HepG2 (cell line): ENCODE data around the gene AGER. TPM values are rescaled to one million over a fixed set of nuclear protein-coding genes. Genes with fewer than 3 reads are reported as not detected.

Experiments
- FOXA1 ChIP-seq, 2 experiments: fragments of 450-650 bp in 1 of 2; sonication (generic) in 1 of 2; formaldehyde crosslinking in 1 of 2; IDR thresholded peaks; 2 replicates each; pipeline versions ENCODE4 v1.4.0 to v1.6.1; 2016 to 2020; ENCODE audit warnings: missing genetic modification reagents in 1 of 2
- FOXA3 ChIP-seq: IDR thresholded peaks from 2 replicates; pipeline ENCODE4 v1.6.1; 2016; ENCODE audit warnings: missing genetic modification reagents, missing compliant biosample characterization
- GABPB1 ChIP-seq: IDR thresholded peaks from 2 replicates; pipeline ENCODE4 v1.6.1; 2016; ENCODE audit warnings: mild to moderate bottlenecking, missing genetic modification reagents, moderate library complexity, missing compliant biosample characterization
- MAF1 ChIP-seq: sonication (generic); formaldehyde crosslinking; IDR thresholded peaks from 2 replicates; pipeline ENCODE4 v1.5.0; 2020; ENCODE audit warnings: missing genetic modification reagents, borderline replicate concordance
- RFX3 ChIP-seq: IDR thresholded peaks from 2 replicates; pipeline ENCODE4 v1.6.1; 2016; ENCODE audit warnings: missing biosample characterization, missing genetic modification reagents
- TARDBP ChIP-seq: sonication (generic); formaldehyde crosslinking; IDR thresholded peaks from 2 replicates; pipeline ENCODE4 v1.8.0; 2022; ENCODE audit warnings: mild to moderate bottlenecking, missing genetic modification reagents
- TMF1 ChIP-seq: sonication (generic); formaldehyde crosslinking; IDR thresholded peaks from 2 replicates; pipeline ENCODE4 v1.8.1; 2022; ENCODE audit warnings: low read depth, missing genetic modification reagents
- U2AF2 ChIP-seq: fragments of 200-400 bp; formaldehyde crosslinking; IDR thresholded peaks from 2 replicates; pipeline ENCODE4 v1.6.1; 2017; ENCODE audit warnings: low read depth, mild to moderate bottlenecking, low read length
- XBP1 ChIP-seq: sonication (generic); formaldehyde crosslinking; IDR thresholded peaks from 2 replicates; pipeline ENCODE4 v1.5.0; 2020; ENCODE audit warnings: missing genetic modification reagents
- ZNF20 ChIP-seq: sonication (generic); formaldehyde crosslinking; IDR thresholded peaks from 2 replicates; pipeline ENCODE4 v1.4.0; 2020; ENCODE audit warnings: mild to moderate bottlenecking, moderate library complexity, missing genetic modification reagents
- ZNF296 ChIP-seq: sonication (generic); formaldehyde crosslinking; conservative IDR thresholded peaks from 2 replicates; pipeline ENCODE4 v1.5.0; 2020; ENCODE audit warnings: mild to moderate bottlenecking, missing genetic modification reagents
- ZNF3 ChIP-seq: IDR thresholded peaks from 2 replicates; pipeline ENCODE4 v1.7.0; 2017; ENCODE audit warnings: inconsistent platforms
- ZSCAN20 ChIP-seq: sonication (generic); formaldehyde crosslinking; IDR thresholded peaks from 2 replicates; pipeline ENCODE4 v1.4.0; 2020; ENCODE audit warnings: missing genetic modification reagents, mild to moderate bottlenecking, borderline replicate concordance
- polyA plus RNA-seq, 8 experiments: library from polyadenylated mRNA; depleted of rRNA in 3 of 8; stranded (reverse) in 7 of 8; unstranded in 1 of 8; fragments of >200 nt; fragmentation: Illumina TruSeq in 4 of 8; extraction: Trizol in 4 of 8; gene quantifications; 2 replicates each; pipeline versions ENCODE4 v1.2.1 to v1.2.3, GENCODE V29; 2011 to 2016; ENCODE audit warnings: low read depth in 4 of 8, missing spikeins in 1 of 8, mixed read lengths in 1 of 8; ENCODE audit not compliant: insufficient read depth in 1 of 8
- total RNA-seq, 5 experiments: library from RNA; depleted of rRNA; stranded (reverse); fragments of >200 nt; fragmentation: Illumina TruSeq; extraction: Trizol; gene quantifications; 2 replicates each; pipeline ENCODE4 v1.2.3, GENCODE V29; 2016; ENCODE audit warnings: low read depth in 1 of 5
- TF ChIP-seq, protein P1 (sequence below): sonication (generic); formaldehyde crosslinking; IDR thresholded peaks from 2 replicates; pipeline ENCODE4 v1.4.0; 2020; ENCODE audit warnings: mild to moderate bottlenecking, missing genetic modification reagents
- TF ChIP-seq, protein P2 (sequence below): sonication (generic); formaldehyde crosslinking; IDR thresholded peaks from 2 replicates; pipeline ENCODE4 v1.5.1; 2020; ENCODE audit warnings: missing genetic modification reagents, mild to moderate bottlenecking, borderline replicate concordance
- TF ChIP-seq, protein P3 (sequence below): IDR thresholded peaks from 2 replicates; pipeline ENCODE4 v1.6.1; 2012; ENCODE audit warnings: inconsistent platforms
- TF ChIP-seq, protein P4 (sequence below): sonication (generic); formaldehyde crosslinking; IDR thresholded peaks from 2 replicates; pipeline ENCODE4 v1.8.1; 2023; ENCODE audit warnings: mild to moderate bottlenecking, moderate library complexity, missing genetic modification reagents
- TF ChIP-seq, protein P5 (sequence below): sonication (generic); formaldehyde crosslinking; IDR thresholded peaks from 2 replicates; pipeline ENCODE4 v1.8.0; 2022; ENCODE audit warnings: mild to moderate bottlenecking, missing genetic modification reagents
- TF ChIP-seq, protein P6 (sequence below): sonication (generic); formaldehyde crosslinking; IDR thresholded peaks from 2 replicates; pipeline ENCODE4 v1.9.0; 2022; ENCODE audit warnings: low read depth, missing genetic modification reagents
- TF ChIP-seq, protein P7 (sequence below): sonication (generic); formaldehyde crosslinking; IDR thresholded peaks from 2 replicates; pipeline ENCODE4 v1.5.0; 2020; ENCODE audit warnings: mild to moderate bottlenecking, missing genetic modification reagents, moderate library complexity

The AGER gene
- total and polyA plus RNA-seq, 2 of the 13 experiments (the other 11 are each of a cell fraction or from before 2014, with no cell fraction given): 1.9 to 5.1 TPM

DNA sequence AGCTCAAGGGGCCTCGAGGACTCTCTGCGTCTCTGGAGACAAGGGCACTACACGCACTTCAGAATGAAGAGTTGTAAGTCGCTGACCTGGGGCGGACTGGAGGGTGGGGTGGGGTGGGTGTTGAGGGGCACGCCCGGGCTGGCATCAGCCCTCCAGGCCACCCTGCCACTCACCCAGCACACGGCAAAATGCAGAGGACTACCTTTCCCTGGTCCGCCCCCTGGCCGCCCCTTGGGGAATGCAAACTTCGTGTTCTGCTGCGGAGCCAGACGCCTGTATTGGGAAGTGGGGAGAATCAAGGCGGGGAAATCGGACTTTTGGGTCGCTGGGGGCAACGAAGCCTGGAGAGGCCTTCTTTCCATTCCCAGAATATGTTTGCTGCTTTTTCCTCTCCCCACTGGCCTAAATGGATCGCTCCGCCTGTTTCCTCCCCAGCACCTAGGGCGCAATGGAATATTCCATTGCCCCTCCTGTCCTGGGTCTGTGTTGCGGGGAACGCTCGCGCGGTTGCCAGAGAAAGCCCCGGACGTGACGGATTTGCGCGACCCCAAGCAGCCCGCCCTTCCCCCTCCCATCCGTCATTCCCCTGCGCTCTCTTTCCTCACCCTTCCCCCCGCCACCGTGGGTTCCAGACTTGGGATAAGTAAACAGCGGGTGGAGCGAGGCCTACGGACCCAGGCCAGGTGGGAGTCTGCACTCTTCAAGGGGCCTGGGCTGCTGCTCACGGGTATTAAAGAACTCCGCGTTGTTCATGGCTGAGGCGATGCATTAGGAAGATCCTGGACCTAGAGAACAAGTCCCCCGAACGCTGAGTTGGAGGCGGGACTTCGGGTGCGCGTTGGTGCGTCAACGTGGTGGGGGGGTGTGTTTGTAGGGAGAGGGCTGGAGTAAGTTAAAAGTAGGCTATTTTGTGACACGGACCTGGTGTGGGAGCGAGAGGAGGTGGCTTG is 30.2 kb downstream of the AGER start, which contains the start of gene PPT2 (continued):
- TF ChIP-seq U2AF2 (no peak), RFX3 (CRISPR knock-in tag) (peak; percentile 80), TMF1 (CRISPR knock-in tag) (no peak; the same call in 1 of the 2 replicates), TARDBP (CRISPR knock-in tag) (peak; percentile 44; the same call in 1 of the 2 replicates), ZNF20 (CRISPR knock-in tag) (peak; percentile 67; the same call in 1 of the 2 replicates), FOXA3 (CRISPR knock-in tag) (peak; percentile 88), ZSCAN20 (CRISPR knock-in tag) (peak; percentile 85; the same call in 1 of the 2 replicates), MAF1 (CRISPR knock-in tag) (no peak), ZNF3 (CRISPR knock-in tag) (no peak), FOXA1 (IDR thresholded peaks at IDR 0.05) (0 out of 2 replicates have a peak, but pooled peaks have one; percentile 37), FOXA1 (CRISPR knock-in tag; IDR thresholded peaks at IDR 0.05) (peak; percentile 97), GABPB1 (peak; percentile 94), XBP1 (CRISPR knock-in tag) (no peak), ZNF296 (CRISPR knock-in tag) (no peak)
- TF ChIP-seq, protein P1, sequence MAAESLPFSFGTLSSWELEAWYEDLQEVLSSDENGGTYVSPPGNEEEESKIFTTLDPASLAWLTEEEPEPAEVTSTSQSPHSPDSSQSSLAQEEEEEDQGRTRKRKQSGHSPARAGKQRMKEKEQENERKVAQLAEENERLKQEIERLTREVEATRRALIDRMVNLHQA (CRISPR knock-in tag): no peak
- TF ChIP-seq, protein P2, sequence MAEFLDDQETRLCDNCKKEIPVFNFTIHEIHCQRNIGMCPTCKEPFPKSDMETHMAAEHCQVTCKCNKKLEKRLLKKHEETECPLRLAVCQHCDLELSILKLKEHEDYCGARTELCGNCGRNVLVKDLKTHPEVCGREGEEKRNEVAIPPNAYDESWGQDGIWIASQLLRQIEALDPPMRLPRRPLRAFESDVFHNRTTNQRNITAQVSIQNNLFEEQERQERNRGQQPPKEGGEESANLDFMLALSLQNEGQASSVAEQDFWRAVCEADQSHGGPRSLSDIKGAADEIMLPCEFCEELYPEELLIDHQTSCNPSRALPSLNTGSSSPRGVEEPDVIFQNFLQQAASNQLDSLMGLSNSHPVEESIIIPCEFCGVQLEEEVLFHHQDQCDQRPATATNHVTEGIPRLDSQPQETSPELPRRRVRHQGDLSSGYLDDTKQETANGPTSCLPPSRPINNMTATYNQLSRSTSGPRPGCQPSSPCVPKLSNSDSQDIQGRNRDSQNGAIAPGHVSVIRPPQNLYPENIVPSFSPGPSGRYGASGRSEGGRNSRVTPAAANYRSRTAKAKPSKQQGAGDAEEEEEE (CRISPR knock-in tag): peak; percentile 11; the same call in 1 of the 2 replicates
- TF ChIP-seq, protein P3, sequence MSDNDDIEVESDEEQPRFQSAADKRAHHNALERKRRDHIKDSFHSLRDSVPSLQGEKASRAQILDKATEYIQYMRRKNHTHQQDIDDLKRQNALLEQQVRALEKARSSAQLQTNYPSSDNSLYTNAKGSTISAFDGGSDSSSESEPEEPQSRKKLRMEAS: peak; percentile 57
- TF ChIP-seq, protein P4, sequence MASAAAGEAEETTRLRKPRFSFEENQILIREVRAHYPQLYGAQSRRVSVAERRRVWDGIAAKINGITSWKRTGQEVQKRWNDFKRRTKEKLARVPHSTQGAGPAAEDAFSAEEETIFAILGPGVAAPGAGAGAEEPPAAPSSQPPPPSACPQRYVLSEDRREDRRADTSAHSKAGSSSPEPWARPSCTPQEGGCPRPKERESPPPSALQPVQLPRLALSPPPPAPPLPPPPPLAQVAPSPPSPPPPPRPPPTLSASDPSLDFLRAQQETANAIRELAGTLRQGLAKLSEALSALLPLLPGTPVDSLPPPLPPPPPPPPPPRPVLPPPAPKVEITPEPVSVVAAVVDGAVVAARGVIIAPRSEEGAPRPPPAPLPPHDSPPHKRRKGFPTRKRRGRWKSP: peak; percentile 77; the same call in 1 of the 2 replicates
- TF ChIP-seq, protein P5, sequence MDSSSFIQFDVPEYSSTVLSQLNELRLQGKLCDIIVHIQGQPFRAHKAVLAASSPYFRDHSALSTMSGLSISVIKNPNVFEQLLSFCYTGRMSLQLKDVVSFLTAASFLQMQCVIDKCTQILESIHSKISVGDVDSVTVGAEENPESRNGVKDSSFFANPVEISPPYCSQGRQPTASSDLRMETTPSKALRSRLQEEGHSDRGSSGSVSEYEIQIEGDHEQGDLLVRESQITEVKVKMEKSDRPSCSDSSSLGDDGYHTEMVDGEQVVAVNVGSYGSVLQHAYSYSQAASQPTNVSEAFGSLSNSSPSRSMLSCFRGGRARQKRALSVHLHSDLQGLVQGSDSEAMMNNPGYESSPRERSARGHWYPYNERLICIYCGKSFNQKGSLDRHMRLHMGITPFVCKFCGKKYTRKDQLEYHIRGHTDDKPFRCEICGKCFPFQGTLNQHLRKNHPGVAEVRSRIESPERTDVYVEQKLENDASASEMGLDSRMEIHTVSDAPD (CRISPR knock-in tag): 0 out of 2 replicates have a peak, but pooled peaks have one; percentile 50
- TF ChIP-seq, protein P6, sequence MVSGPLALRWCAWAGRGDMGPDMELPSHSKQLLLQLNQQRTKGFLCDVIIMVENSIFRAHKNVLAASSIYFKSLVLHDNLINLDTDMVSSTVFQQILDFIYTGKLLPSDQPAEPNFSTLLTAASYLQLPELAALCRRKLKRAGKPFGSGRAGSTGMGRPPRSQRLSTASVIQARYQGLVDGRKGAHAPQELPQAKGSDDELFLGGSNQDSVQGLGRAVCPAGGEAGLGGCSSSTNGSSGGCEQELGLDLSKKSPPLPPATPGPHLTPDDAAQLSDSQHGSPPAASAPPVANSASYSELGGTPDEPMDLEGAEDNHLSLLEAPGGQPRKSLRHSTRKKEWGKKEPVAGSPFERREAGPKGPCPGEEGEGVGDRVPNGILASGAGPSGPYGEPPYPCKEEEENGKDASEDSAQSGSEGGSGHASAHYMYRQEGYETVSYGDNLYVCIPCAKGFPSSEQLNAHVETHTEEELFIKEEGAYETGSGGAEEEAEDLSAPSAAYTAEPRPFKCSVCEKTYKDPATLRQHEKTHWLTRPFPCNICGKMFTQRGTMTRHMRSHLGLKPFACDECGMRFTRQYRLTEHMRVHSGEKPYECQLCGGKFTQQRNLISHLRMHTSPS (CRISPR knock-in tag): peak; percentile 82; the same call in 1 of the 2 replicates
- TF ChIP-seq, protein P7, sequence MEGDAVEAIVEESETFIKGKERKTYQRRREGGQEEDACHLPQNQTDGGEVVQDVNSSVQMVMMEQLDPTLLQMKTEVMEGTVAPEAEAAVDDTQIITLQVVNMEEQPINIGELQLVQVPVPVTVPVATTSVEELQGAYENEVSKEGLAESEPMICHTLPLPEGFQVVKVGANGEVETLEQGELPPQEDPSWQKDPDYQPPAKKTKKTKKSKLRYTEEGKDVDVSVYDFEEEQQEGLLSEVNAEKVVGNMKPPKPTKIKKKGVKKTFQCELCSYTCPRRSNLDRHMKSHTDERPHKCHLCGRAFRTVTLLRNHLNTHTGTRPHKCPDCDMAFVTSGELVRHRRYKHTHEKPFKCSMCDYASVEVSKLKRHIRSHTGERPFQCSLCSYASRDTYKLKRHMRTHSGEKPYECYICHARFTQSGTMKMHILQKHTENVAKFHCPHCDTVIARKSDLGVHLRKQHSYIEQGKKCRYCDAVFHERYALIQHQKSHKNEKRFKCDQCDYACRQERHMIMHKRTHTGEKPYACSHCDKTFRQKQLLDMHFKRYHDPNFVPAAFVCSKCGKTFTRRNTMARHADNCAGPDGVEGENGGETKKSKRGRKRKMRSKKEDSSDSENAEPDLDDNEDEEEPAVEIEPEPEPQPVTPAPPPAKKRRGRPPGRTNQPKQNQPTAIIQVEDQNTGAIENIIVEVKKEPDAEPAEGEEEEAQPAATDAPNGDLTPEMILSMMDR (CRISPR knock-in tag): peak; percentile 50
